A549 treated with DMSO at 1 μM for 4 hours (cell line): ENCODE measurements around the gene ASS1. TPM values are rescaled to one million over a fixed set of nuclear protein-coding genes. Genes with fewer than 3 reads are reported as not detected.

ENCODE experiments used
- total RNA-seq: library from RNA; stranded (reverse); fragments of 200-300 nt; extraction: Qiagen RNA extraction; gene quantifications from 5 replicates; pipeline ENCODE4 v1.2.3, GENCODE V29; 2022; ENCODE audit warnings: low read depth

ASS1 gene
- 14.7 to 17.4 TPM (median 15.4 TPM) in 5 replicates for total RNA-seq

DNA sequence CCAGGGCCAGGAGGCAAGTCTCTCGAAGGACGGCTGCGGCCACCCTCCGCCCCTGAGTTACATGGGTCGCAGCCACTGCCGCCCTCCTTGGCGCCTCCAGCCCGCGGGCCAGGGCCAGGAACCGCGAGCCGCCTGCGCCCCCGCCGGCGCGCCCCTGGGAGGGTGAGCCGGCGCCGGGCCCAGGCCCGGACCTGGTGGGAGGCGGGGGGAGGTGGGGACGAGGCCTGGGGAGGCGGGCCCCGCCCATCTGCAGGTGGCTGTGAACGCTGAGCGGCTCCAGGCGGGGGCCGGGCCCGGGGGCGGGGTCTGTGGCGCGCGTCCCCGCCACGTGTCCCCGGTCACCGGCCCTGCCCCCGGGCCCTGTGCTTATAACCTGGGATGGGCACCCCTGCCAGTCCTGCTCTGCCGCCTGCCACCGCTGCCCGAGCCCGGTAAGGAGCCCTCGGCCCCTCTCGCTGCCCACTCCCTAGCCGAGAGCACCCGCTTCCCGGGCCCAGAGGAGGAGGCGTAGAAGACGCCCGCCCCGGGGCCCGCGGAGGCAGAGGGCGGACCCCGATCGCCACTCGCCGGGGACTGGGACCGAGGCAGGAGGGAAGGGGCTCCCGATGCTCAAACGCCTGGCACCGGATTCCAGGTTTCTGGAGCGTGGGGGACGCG lies at the start of gene ASS1:
Gene ASS1, plus strand, starts transcription at position 397 of the 657 bp plus-strand sequence. CDS start 7,268 bp downstream, outside the sequence.

Other genes starting within 250 kb of the ASS1 start
- 0.03 to 0.17 TPM (median 0.09 TPM) in 3 of 5 replicates, not detected in the others for gene HMCN2, start 179.2 kb upstream of the ASS1 start, total RNA-seq
- 48.8 to 58.4 TPM (median 54.2 TPM) in 5 replicates for gene FUBP3, start 134.6 kb downstream of the ASS1 start, total RNA-seq
- gene PRDM12, start 219.6 kb downstream of the ASS1 start, total RNA-seq, result 0.26 to 0.34 TPM (median 0.28 TPM) in 5 replicates
- gene EXOSC2, start 248.8 kb downstream of the ASS1 start, total RNA-seq, result 59.4 to 72.7 TPM (median 60.8 TPM) in 5 replicates